Activated gamma-delta T cell treated with Interleukin-2 at 50 U/mL for 16 hours (primary cell): ENCODE results near the gene R3HCC1L.

Source experiments
- DNase-seq: peaks from one replicate; pipeline ENCODE4 v3.0.0-alpha.2; 2020

R3HCC1L gene

GRCh38 chr10:98240524-98240923, 106.1 kb downstream of the R3HCC1L start:
- DNase-seq: no peak

GRCh38 chr10:98242823-98243222, 108.4 kb downstream of the R3HCC1L start:
- no peak for DNase-seq

GRCh38 chr10:98244141-98244540, 109.7 kb downstream of the R3HCC1L start:
- no peak for DNase-seq

GRCh38 chr10:98244586-98244985, 110.1 kb downstream of the R3HCC1L start:
- DNase-seq: no peak

GRCh38 chr10:98246911-98247805, 112.7 kb downstream of the R3HCC1L start:
- DNase-seq: no peak

GRCh38 chr10:98248018-98248417, 113.6 kb downstream of the R3HCC1L start:
- DNase-seq: no peak

GRCh38 chr10:98249134-98249533, 114.7 kb downstream of the R3HCC1L start:
- DNase-seq: no peak

GRCh38 chr10:98251399-98251798, 116.9 kb downstream of the R3HCC1L start:
- DNase-seq: no peak

- no peak for DNase-seq
These were observed 118.0 kb downstream of the R3HCC1L start for GRCh38 chr10:98252464-98252863.

- DNase-seq: no peak
These were observed 119.0 kb downstream of the R3HCC1L start for GRCh38 chr10:98253499-98253898.

GRCh38 chr10:98254234-98254974, 119.9 kb downstream of the R3HCC1L start:
- no peak for DNase-seq

- no peak for DNase-seq
These were observed 120.9 kb downstream of the R3HCC1L start for GRCh38 chr10:98255146-98255877.

- no peak for DNase-seq
These were observed 122.2 kb downstream of the R3HCC1L start for GRCh38 chr10:98256692-98257091.

GRCh38 chr10:98257198-98257597, 122.7 kb downstream of the R3HCC1L start:
- no peak for DNase-seq

- no peak for DNase-seq
These were observed 123.5 kb downstream of the R3HCC1L start for GRCh38 chr10:98257961-98258360.

GRCh38 chr10:98258683-98259454, 124.4 kb downstream of the R3HCC1L start:
- no peak for DNase-seq

GRCh38 chr10:98259606-98260315, 125.3 kb downstream of the R3HCC1L start:
- DNase-seq: no peak

- no peak for DNase-seq
These were observed 125.9 kb downstream of the R3HCC1L start for GRCh38 chr10:98260350-98260749.

- DNase-seq: no peak
These were observed 126.3 kb downstream of the R3HCC1L start for GRCh38 chr10:98260752-98261151.

GRCh38 chr10:98261436-98262277, 127.2 kb downstream of the R3HCC1L start:
- no peak for DNase-seq

- no peak for DNase-seq
These were observed 128.1 kb downstream of the R3HCC1L start for GRCh38 chr10:98262571-98262970.
